ENCODE results near the gene SLC50A1.

Gene SLC50A1

DNA sequence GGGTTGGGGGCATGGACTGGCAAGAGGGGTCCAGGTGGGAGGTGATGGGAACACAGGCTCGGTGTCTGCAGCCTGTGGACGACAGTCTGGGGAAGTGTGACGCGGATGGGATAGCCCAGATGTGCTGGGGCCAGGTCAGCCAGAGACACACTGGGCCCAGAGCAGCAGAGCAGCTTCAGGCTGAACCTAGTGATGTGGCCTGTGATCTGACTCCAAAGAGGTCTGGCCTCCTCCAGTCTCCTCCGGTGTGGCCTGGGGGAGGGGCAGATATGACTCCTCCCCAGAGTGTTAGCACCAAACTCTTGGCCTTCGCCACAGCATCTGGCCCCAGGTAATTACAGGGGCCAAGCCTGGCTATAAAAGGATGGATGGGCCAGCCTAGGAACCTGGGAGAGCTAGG lies 43.5 kb upstream of the SLC50A1 start:
- Histone ChIP-seq H3K27me3 (ENCODE audit: insufficient read depth, poor library complexity, severe bottlenecking) (no peaks in the 10 kb centered on the region), H3K9me3 (ENCODE audit: severe bottlenecking) (no peaks in the 10 kb centered on the region), H3K27ac (ENCODE audit: poor library complexity, severe bottlenecking) (no peak overlapping the region), H3K4me1 (ENCODE audit: insufficient read depth, poor library complexity, severe bottlenecking) (no peaks in the 10 kb centered on the region), H3K4me3 (ENCODE audit: severe bottlenecking) (no peak overlapping the region), H3K36me3 (ENCODE audit: low read depth) (no peaks in the 10 kb centered on the region)
- TF ChIP-seq, protein P1, sequence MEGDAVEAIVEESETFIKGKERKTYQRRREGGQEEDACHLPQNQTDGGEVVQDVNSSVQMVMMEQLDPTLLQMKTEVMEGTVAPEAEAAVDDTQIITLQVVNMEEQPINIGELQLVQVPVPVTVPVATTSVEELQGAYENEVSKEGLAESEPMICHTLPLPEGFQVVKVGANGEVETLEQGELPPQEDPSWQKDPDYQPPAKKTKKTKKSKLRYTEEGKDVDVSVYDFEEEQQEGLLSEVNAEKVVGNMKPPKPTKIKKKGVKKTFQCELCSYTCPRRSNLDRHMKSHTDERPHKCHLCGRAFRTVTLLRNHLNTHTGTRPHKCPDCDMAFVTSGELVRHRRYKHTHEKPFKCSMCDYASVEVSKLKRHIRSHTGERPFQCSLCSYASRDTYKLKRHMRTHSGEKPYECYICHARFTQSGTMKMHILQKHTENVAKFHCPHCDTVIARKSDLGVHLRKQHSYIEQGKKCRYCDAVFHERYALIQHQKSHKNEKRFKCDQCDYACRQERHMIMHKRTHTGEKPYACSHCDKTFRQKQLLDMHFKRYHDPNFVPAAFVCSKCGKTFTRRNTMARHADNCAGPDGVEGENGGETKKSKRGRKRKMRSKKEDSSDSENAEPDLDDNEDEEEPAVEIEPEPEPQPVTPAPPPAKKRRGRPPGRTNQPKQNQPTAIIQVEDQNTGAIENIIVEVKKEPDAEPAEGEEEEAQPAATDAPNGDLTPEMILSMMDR (IDR thresholded peaks at IDR 0.05; ENCODE audit: poor library complexity, severe bottlenecking) = no peak
- no peak for DNase-seq (ENCODE audit: low spot score)
- ATAC-seq (ENCODE audit: low read depth) = no peak

DNA sequence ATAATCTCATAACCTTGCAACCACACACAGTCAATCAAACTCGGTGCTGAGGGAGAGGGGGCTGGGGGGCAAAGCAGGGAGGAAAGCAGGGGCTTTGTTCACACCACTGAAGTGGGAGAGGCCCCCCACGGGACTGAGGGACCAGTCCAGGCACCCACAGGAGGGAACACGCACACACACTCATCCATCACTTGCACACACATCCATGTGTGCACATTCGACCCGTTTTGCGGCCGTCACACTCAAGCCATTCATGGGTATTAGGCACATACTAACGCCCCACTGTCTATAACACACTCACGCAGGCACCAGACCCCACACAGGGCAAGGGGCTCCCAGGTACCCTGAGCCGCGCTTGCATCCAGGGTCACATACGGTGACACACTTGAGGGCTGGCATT lies 43.0 kb upstream of the SLC50A1 start:
- DNase-seq (ENCODE audit: low spot score) (no peak), ATAC-seq (ENCODE audit: low read depth) (no peak)
- no peaks in the 10 kb centered on the region for H3K36me3 ChIP-seq (ENCODE audit: low read depth)
- no peaks in the 10 kb centered on the region for H3K4me1 ChIP-seq (ENCODE audit: insufficient read depth, poor library complexity, severe bottlenecking)
- TF ChIP-seq, protein P1 (IDR thresholded peaks at IDR 0.05; ENCODE audit: poor library complexity, severe bottlenecking) = no peak
- H3K4me3 ChIP-seq (ENCODE audit: severe bottlenecking) = no peak overlapping the region
- no peak overlapping the region for H3K27ac ChIP-seq (ENCODE audit: poor library complexity, severe bottlenecking)
- no peaks in the 10 kb centered on the region for H3K9me3 ChIP-seq (ENCODE audit: severe bottlenecking)
- H3K27me3 ChIP-seq (ENCODE audit: insufficient read depth, poor library complexity, severe bottlenecking) = no peaks in the 10 kb centered on the region

DNA sequence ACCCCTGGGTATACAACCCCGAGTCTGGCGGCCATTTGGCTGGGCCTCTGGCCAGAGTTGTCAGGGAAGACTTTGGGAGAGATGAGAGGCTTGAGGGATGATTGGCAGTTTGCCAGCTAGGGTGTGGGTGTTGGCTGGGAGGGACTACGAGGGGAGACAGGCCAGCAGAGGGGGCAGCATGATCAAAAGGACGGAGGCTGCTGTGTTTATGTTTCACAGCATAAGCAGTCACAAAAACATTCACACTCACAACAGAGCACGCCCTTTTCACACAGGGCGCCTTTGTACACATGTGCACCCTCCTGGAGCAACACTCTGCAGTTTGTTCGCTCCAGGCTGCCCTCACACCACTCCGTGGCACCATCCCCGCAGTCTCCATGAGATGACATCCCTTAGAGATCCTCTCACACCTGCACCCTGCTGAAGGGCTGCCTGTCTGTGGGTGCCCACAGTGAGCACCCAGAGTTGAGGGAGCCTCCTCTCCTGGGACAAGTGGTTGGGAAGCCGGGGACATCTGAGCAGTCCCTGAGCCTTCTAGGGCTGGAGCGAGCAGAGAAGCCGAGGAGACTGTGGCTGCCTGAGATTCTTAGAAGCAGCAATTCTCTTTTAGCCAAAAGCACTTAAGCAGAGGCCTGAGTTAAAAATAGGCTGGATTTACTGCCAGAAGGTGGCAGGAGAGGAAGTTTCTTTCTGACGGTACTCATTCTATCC lies 41.6 kb upstream of the SLC50A1 start:
- Histone ChIP-seq H3K9me3 (ENCODE audit: severe bottlenecking) (no peaks in the 10 kb centered on the region), H3K4me1 (ENCODE audit: insufficient read depth, poor library complexity, severe bottlenecking) (no peaks in the 10 kb centered on the region), H3K36me3 (ENCODE audit: low read depth) (no peaks in the 10 kb centered on the region), H3K4me3 (ENCODE audit: severe bottlenecking) (no peak overlapping the region), H3K27ac (ENCODE audit: poor library complexity, severe bottlenecking) (no peak overlapping the region), H3K27me3 (ENCODE audit: insufficient read depth, poor library complexity, severe bottlenecking) (no peaks in the 10 kb centered on the region)
- DNase-seq (ENCODE audit: low spot score) = no peak
- ATAC-seq (ENCODE audit: low read depth) = peak; percentile 76
- TF ChIP-seq, protein P1 (IDR thresholded peaks at IDR 0.05; ENCODE audit: poor library complexity, severe bottlenecking) = peak; percentile 76

GRCh38 chr1:155094622-155094948 lies 41.1 kb upstream of the SLC50A1 start:
- Histone ChIP-seq H3K9me3 (ENCODE audit: severe bottlenecking) (no peaks in the 10 kb centered on the region), H3K4me3 (ENCODE audit: severe bottlenecking) (no peak overlapping the region), H3K27me3 (ENCODE audit: insufficient read depth, poor library complexity, severe bottlenecking) (no peaks in the 10 kb centered on the region), H3K27ac (ENCODE audit: poor library complexity, severe bottlenecking) (no peak overlapping the region), H3K36me3 (ENCODE audit: low read depth) (no peaks in the 10 kb centered on the region), H3K4me1 (ENCODE audit: insufficient read depth, poor library complexity, severe bottlenecking) (no peaks in the 10 kb centered on the region)
- TF ChIP-seq, protein P1 (IDR thresholded peaks at IDR 0.05; ENCODE audit: poor library complexity, severe bottlenecking) = peak; percentile 55
- no peak for DNase-seq (ENCODE audit: low spot score)
- ATAC-seq (ENCODE audit: low read depth) = 0 out of 3 replicates have a peak, but pooled peaks have one; percentile 6

GRCh38 chr1:155099331-155099730 lies 36.3 kb upstream of the SLC50A1 start:
- Histone ChIP-seq H3K27me3 (ENCODE audit: insufficient read depth, poor library complexity, severe bottlenecking) (no peaks in the 10 kb centered on the region), H3K27ac (ENCODE audit: poor library complexity, severe bottlenecking) (no peak overlapping the region), H3K36me3 (ENCODE audit: low read depth) (no peaks in the 10 kb centered on the region), H3K4me3 (ENCODE audit: severe bottlenecking) (no peak overlapping the region), H3K4me1 (ENCODE audit: insufficient read depth, poor library complexity, severe bottlenecking) (no peaks in the 10 kb centered on the region), H3K9me3 (ENCODE audit: severe bottlenecking) (no peaks in the 10 kb centered on the region)
- ATAC-seq (ENCODE audit: low read depth) (no peak), DNase-seq (ENCODE audit: low spot score) (no peak)
- TF ChIP-seq, protein P1 (IDR thresholded peaks at IDR 0.05; ENCODE audit: poor library complexity, severe bottlenecking) = no peak
